Chondrocyte (in vitro differentiated cells): Measurements from ENCODE around the gene ARID1A. TPM values are rescaled to one million over a fixed set of nuclear protein-coding genes. Genes with fewer than 3 reads are reported as not detected.
"Not testable (repeated sequence)": the region's sequence is repeated elsewhere in the genome, so short reads cannot be mapped to it uniquely, and the experiment has no call there.

Experiments used
- DNase-seq: peaks from one replicate; pipeline ENCODE4 v3.0.0; 2021; ENCODE audit warnings: mixed read lengths, low spot score
- H3K27ac Mint-ChIP-seq: one replicate; pipeline ENCODE4 v1.8.0; 2021; ENCODE audit warnings: mild to moderate bottlenecking, moderate library complexity, mixed read lengths; ENCODE audit not compliant: unreplicated experiment
- H3K27me3 Mint-ChIP-seq: 2 replicates; pipeline ENCODE4 v1.8.0; 2021; ENCODE audit warnings: low read depth, mixed read lengths
- H3K36me3 Mint-ChIP-seq: 2 replicates; pipeline ENCODE4 v1.8.0; 2021; ENCODE audit warnings: low read depth, mixed read lengths
- H3K4me1 Mint-ChIP-seq: 2 replicates; pipeline ENCODE4 v1.8.0; 2021; ENCODE audit warnings: low read depth, mild to moderate bottlenecking, mixed read lengths
- H3K4me3 Mint-ChIP-seq: one replicate; pipeline ENCODE4 v1.8.0; 2021; ENCODE audit warnings: mild to moderate bottlenecking, moderate library complexity, mixed read lengths; ENCODE audit not compliant: unreplicated experiment
- H3K9me3 Mint-ChIP-seq: 2 replicates; pipeline ENCODE4 v1.8.0; 2021; ENCODE audit warnings: low read depth, mixed read lengths
- CTCF ChIP-seq: fragments of 200-600 bp; sonication (generic); IDR thresholded peaks from 2 replicates; pipeline ENCODE4 v1.5.0; 2021; ENCODE audit warnings: antibody characterized with exemption, mild to moderate bottlenecking, moderate library complexity
- total RNA-seq: library from RNA; stranded (reverse); gene quantifications from 3 replicates; pipeline ENCODE4 v1.2.1, GENCODE V29; 2021

The ARID1A gene
- total RNA-seq, 1 donor from 2014 or later, result 56.1 TPM

GRCh38 chr1:26791626-26792025 lies 95.8 kb downstream of the ARID1A start:
- Mint-ChIP-seq H3K9me3 (no peaks in the 10 kb centered on the region), H3K27me3 (no peaks in the 10 kb centered on the region), H3K27ac (no peak overlapping the region), H3K4me1 (peaks cover 23% of the 10 kb centered on the region), H3K4me3 (no peak overlapping the region), H3K36me3 (peaks cover 14% of the 10 kb centered on the region)
- DNase-seq, result no peak
- no peak for TF ChIP-seq CTCF

- peaks cover 18% of the 10 kb centered on the region for H3K4me1 Mint-ChIP-seq
- no peak overlapping the region for H3K27ac Mint-ChIP-seq
- peaks cover 19% of the 10 kb centered on the region for H3K36me3 Mint-ChIP-seq
- no peaks in the 10 kb centered on the region for H3K9me3 Mint-ChIP-seq
- TF ChIP-seq CTCF, result no peak
- H3K27me3 Mint-ChIP-seq, result no peaks in the 10 kb centered on the region
- H3K4me3 Mint-ChIP-seq, result no peak overlapping the region
- no peak for DNase-seq
Observed at GRCh38 chr1:26792924-26793323, 97.1 kb downstream of the ARID1A start.

- Mint-ChIP-seq H3K27ac (no peak overlapping the region), H3K9me3 (no peaks in the 10 kb centered on the region), H3K4me1 (peaks cover 10% of the 10 kb centered on the region), H3K27me3 (no peaks in the 10 kb centered on the region), H3K4me3 (no peak overlapping the region), H3K36me3 (peaks cover 19% of the 10 kb centered on the region)
- no peak for DNase-seq
- TF ChIP-seq CTCF, result no peak
Observed at GRCh38 chr1:26794391-26794790, 98.6 kb downstream of the ARID1A start.

- no peak overlapping the region for H3K27ac Mint-ChIP-seq
- H3K9me3 Mint-ChIP-seq, result no peaks in the 10 kb centered on the region
- peaks cover 19% of the 10 kb centered on the region for H3K36me3 Mint-ChIP-seq
- H3K27me3 Mint-ChIP-seq, result no peaks in the 10 kb centered on the region
- TF ChIP-seq CTCF, result no peak
- H3K4me3 Mint-ChIP-seq, result no peak overlapping the region
- DNase-seq, result no peak
- peaks cover 19% of the 10 kb centered on the region for H3K4me1 Mint-ChIP-seq
Observed at GRCh38 chr1:26797627-26798026, 101.8 kb downstream of the ARID1A start.

GRCh38 chr1:26799479-26800142 lies 103.8 kb downstream of the ARID1A start:
- TF ChIP-seq CTCF, result no peak
- Mint-ChIP-seq H3K4me1 (peaks cover 19% of the 10 kb centered on the region), H3K27me3 (no peaks in the 10 kb centered on the region), H3K36me3 (peaks cover 10% of the 10 kb centered on the region), H3K4me3 (no peak overlapping the region), H3K27ac (peak overlapping the region; percentile 24), H3K9me3 (no peaks in the 10 kb centered on the region)
- no peak for DNase-seq

- H3K36me3 Mint-ChIP-seq, H3K27ac Mint-ChIP-seq, H3K27me3 Mint-ChIP-seq, H3K9me3 Mint-ChIP-seq, DNase-seq, H3K4me3 Mint-ChIP-seq: not testable (repeated sequence)
- H3K4me1 Mint-ChIP-seq, result peaks cover 15% of the 10 kb centered on the region
Observed at GRCh38 chr1:26803932-26804331, 108.1 kb downstream of the ARID1A start.
